GM19467 (cell line): Measurements from ENCODE around the gene WIPF3.

ENCODE experiments used
- ATAC-seq: cut with Tn5 transposase; IDR thresholded peaks from one replicate; pipeline ENCODE4 v1.9.1; 2021; ENCODE audit warnings: mild to moderate bottlenecking, moderate library complexity; ENCODE audit not compliant: unreplicated experiment

WIPF3 gene

GRCh38 chr7:29900745-29901144 is 94.4 kb downstream of the WIPF3 start:
- ATAC-seq = no peak

- ATAC-seq = no peak
Measured at GRCh38 chr7:29906200-29907022, 100.1 kb downstream of the WIPF3 start.

- no peak for ATAC-seq
Measured at GRCh38 chr7:29914180-29914579, 107.9 kb downstream of the WIPF3 start.

GRCh38 chr7:29915481-29916215 is 109.3 kb downstream of the WIPF3 start:
- no peak for ATAC-seq

- ATAC-seq = no peak
Measured at GRCh38 chr7:29917641-29918040, 111.3 kb downstream of the WIPF3 start.

GRCh38 chr7:29918850-29919249 is 112.5 kb downstream of the WIPF3 start:
- ATAC-seq = no peak

GRCh38 chr7:29919790-29920189 is 113.5 kb downstream of the WIPF3 start:
- no peak for ATAC-seq

- no peak for ATAC-seq
Measured at GRCh38 chr7:29920491-29920890, 114.2 kb downstream of the WIPF3 start.

GRCh38 chr7:29921404-29922010 is 115.2 kb downstream of the WIPF3 start:
- no peak for ATAC-seq

GRCh38 chr7:29922921-29923700 is 116.8 kb downstream of the WIPF3 start:
- no peak for ATAC-seq

- no peak for ATAC-seq
Measured at GRCh38 chr7:29924006-29924405, 117.7 kb downstream of the WIPF3 start.

GRCh38 chr7:29924684-29925083 is 118.4 kb downstream of the WIPF3 start:
- no peak for ATAC-seq

- ATAC-seq = no peak
Measured at GRCh38 chr7:29926216-29926615, 119.9 kb downstream of the WIPF3 start.

- no peak for ATAC-seq
Measured at GRCh38 chr7:29926741-29927140, 120.4 kb downstream of the WIPF3 start.

- ATAC-seq = no peak
Measured at GRCh38 chr7:29929018-29929807, 122.9 kb downstream of the WIPF3 start.

- ATAC-seq = no peak
Measured at GRCh38 chr7:29935111-29935510, 128.8 kb downstream of the WIPF3 start.

- no peak for ATAC-seq
Measured at GRCh38 chr7:29937132-29937531, 130.8 kb downstream of the WIPF3 start.

- no peak for ATAC-seq
Measured at GRCh38 chr7:29940199-29940598, 133.9 kb downstream of the WIPF3 start.

- ATAC-seq = no peak
Measured at GRCh38 chr7:29945259-29945809, 139.0 kb downstream of the WIPF3 start.
